BJ (cell line): ENCODE data around the gene CEND1. TPM values are rescaled to one million over a fixed set of nuclear protein-coding genes. Genes with fewer than 3 reads are reported as not detected.

Experiments used
- CTCF ChIA-PET: fragments of 350-600 bp; formaldehyde crosslinking; extraction: SDS; loops from one replicate; lab custom pipeline; 2021; ENCODE audit warnings: antibody characterized with exemption, inconsistent platforms; lab: Yijun Ruan, JAX
- POLR2A ChIA-PET: fragments of 300-600 bp; sonication (Branson Sonifier 250); formaldehyde crosslinking; extraction: SDS; loops from one replicate; lab custom pipeline; 2021; ENCODE audit warnings: antibody characterized with exemption; lab: Charles Lee
- DNase-seq: peaks from one replicate; pipeline ENCODE4 v3.0.0-alpha.2; 2011; ENCODE audit warnings: low read depth
- H3K27me3 ChIP-seq: 2 replicates; pipeline ENCODE4 v1.6.0; 2011; ENCODE audit warnings: low read length; ENCODE audit not compliant: control insufficient read depth, insufficient read depth
- H3K36me3 ChIP-seq: 2 replicates; pipeline ENCODE4 v1.5.1; 2011; ENCODE audit warnings: low read length; ENCODE audit not compliant: control insufficient read depth, insufficient read depth
- H3K4me3 ChIP-seq: 2 replicates; pipeline ENCODE4 v1.5.1; 2011; ENCODE audit warnings: low read depth, mild to moderate bottlenecking, control low read depth, low read length
- CTCF ChIP-seq: IDR thresholded peaks from 2 replicates; pipeline ENCODE4 v1.5.1; 2011; ENCODE audit warnings: low read depth, mild to moderate bottlenecking, control low read depth, inconsistent platforms, low read length, moderate library complexity; ENCODE audit not compliant: insufficient read depth
- polyA plus RNA-seq: library from polyadenylated mRNA; depleted of rRNA; stranded (reverse); fragments of >200 nt; gene quantifications from 2 replicates; pipeline ENCODE4 v1.2.3, GENCODE V29; 2011

Gene CEND1
- polyA plus RNA-seq, 1 experiment: 0.23 TPM

GRCh38 chr11:774873-775592, 14.9 kb downstream of the CEND1 start:
- POLR2A ChIA-PET: no interaction called here
- Histone ChIP-seq H3K36me3 (peaks cover 31% of the 10 kb centered on the region), H3K27me3 (no peaks in the 10 kb centered on the region), H3K4me3 (no peak overlapping the region; the same call in 1 of the 2 replicates)
- no peak for DNase-seq
- no peak for TF ChIP-seq CTCF
- CTCF ChIA-PET: interaction anchor here (1.1 to 2.1 kb wide), 2 partner anchors 10 to 47 kb away, joined by 5 to 7 read pairs; no protein-coding TSS in a partner anchor

- DNase-seq: no peak
- Histone ChIP-seq H3K4me3 (no peak overlapping the region), H3K36me3 (peaks cover 27% of the 10 kb centered on the region), H3K27me3 (no peaks in the 10 kb centered on the region)
- ChIA-PET CTCF (no interaction called here), POLR2A (no interaction called here)
- no peak for TF ChIP-seq CTCF
Observed at GRCh38 chr11:773830-774229, 16.1 kb downstream of the CEND1 start.

GRCh38 chr11:773425-773824, 16.5 kb downstream of the CEND1 start:
- POLR2A ChIA-PET: no interaction called here
- H3K4me3 ChIP-seq: no peak overlapping the region
- no peaks in the 10 kb centered on the region for H3K27me3 ChIP-seq
- no peak for TF ChIP-seq CTCF
- peaks cover 27% of the 10 kb centered on the region for H3K36me3 ChIP-seq
- CTCF ChIA-PET: no interaction called here
- no peak for DNase-seq

GRCh38 chr11:772429-773390, 17.2 kb downstream of the CEND1 start:
- CTCF ChIA-PET: no interaction called here
- no peak for TF ChIP-seq CTCF
- no peak for DNase-seq
- POLR2A ChIA-PET: no interaction called here
- Histone ChIP-seq H3K36me3 (peaks cover 27% of the 10 kb centered on the region), H3K4me3 (no peak overlapping the region), H3K27me3 (no peaks in the 10 kb centered on the region)

GRCh38 chr11:771617-772204, 18.2 kb downstream of the CEND1 start:
- no peak overlapping the region for H3K4me3 ChIP-seq
- ChIA-PET POLR2A (no interaction called here), CTCF (interaction anchor here (0.8 kb wide), 1 partner anchor 43 kb away, joined by 3 read pairs; no protein-coding TSS in a partner anchor)
- TF ChIP-seq CTCF: no peak
- H3K27me3 ChIP-seq: no peaks in the 10 kb centered on the region
- peaks cover 32% of the 10 kb centered on the region for H3K36me3 ChIP-seq
- DNase-seq: no peak
